ENCODE results near the gene TAT.
A peak's percentile ranks its signal among the peaks of the same experiment; 100 is the strongest.
"Not testable (repeated sequence)": the region's sequence is repeated elsewhere in the genome, so short reads cannot be mapped to it uniquely, and the experiment has no call there.

TAT gene

DNA sequence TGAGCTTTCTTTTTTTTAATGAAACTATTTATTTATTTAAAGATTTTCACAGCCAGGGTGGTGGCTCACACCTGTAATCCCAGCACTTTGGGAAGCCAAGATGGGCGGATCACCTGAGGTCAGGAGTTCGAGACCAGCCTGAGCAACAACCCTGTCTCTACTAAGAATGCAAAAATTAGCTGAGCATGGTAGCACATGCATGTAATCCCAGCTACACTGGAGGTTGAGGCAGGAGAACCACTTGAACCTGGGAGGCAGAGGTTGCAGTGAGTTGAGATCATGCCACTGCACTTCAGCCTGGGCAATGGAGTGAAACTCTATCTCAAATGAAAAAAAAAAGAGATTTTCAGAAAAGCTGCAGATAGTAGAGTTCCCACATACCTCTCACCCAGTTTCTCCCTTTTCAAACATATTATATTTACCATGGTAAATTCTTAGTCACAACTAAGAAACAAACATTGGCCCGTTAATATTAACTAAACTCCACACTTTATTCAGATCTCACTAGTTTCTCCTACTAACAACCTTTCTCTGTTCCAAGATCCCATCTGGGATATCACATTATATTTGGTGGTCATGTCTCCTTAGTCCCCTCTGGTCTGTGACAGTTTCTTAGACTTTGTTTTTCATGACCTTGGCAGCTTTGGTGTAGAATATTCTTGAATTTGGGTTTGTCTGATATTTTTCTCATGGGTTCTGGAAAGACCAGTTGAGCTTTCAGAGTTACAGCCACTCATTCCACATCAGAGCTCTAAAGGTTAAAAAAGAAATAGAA lies 7.8 kb upstream of the TAT start:
- no peak for DNase-seq (ENCODE audit: low read depth in 2 of 2)

DNA sequence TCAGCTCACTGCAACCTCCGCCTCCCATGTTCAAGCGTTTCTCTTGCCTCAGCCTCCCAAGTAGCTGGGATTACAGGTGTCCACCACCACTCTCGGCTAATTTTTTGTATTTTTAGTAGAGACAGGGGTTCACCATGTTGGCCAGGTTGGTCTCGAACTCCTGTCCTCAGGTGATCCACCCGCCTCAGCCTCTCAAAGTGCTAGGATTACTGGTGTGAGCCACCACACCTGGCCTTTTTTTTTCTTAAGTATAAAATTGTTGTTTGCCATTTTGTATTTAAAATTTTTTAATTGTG lies 5.6 kb upstream of the TAT start:
- not testable (repeated sequence) for DNase-seq (ENCODE audit: low read depth in 2 of 2)

DNA sequence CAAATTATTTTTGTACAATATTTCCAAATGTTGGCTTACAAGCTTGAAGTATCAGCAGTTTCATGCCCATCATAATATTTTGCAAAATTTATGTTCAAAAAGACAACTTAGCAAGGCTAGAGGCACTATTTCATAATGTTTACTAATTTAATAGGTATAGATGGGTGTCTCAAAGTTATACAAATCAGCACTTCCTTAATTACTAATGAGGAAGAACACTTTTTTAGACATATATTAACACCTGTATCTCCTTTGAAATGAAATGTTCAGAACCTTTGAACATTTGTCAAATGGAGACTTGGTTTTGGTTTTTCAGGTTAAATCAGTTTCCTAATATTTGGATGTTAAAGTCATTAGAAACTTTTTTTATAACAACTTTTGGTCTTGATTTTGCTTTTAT lies 2.2 kb downstream of the TAT start:
- no peak for DNase-seq (ENCODE audit: low read depth in 2 of 2)

DNA sequence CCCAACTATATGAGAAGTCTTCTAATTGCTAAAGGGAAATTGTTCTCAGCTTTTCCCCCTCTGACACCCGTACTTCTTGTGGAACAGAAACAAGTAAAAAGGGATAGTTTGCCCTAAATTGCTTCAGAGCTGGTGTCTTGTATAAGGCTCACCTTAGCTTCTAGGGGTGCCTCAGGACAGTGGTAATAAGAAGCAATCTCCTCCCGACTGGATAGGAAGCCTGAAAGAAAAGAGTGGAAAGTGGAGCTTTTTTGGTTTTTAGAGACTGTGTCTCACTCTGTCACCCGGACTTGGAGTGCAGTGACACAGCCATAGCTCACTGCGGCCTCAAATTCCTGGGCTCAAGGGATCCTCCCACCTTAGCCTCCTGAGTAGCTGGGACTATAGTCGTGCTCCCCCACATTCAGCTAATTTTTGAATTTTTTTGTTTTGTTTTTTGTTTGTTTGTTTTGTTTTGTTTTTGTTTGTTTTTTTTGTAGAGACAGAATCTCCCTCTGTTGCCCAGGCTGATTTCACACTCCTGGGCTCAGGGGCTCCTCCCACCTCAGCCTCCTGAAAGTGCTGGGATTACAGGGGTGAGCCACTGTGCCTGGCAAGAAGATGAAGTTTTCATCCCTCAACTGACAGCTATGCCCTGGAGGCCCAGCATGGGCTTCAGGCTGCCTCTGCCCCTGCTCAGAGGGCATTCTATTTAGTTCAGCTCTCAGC lies 3.4 kb downstream of the TAT start:
- no peak for DNase-seq (ENCODE audit: low read depth in 2 of 2)

DNA sequence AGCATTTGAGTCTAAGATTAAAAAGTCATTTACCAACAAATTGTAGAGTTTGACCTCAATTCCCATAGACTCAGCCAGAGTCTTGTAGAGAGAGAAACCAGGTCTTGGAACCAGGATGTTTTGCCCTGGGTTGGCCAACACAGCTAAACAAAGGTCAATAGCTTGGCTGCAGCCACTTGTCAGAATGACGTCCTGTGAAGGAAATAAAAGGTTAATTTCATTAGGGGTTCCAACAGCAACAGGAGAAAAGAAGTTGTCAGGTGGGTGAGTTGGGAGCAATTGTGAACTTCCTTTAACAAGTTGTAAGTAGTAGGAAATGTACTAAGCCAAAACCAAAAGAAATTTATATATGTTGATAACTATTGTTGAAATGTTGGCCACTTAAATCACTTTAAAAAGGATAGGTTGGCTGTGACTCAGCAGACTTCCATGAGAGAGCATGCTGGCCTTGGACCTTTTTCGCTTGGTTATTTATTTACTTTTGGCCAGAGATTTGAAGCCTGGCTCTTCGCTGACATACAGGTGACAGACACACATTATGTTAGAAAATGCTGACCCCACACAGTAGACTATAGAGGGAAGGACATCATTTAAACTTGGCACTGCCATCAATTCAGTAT lies 4.3 kb downstream of the TAT start:
- no peak for DNase-seq (ENCODE audit: low read depth in 2 of 2)

DNA sequence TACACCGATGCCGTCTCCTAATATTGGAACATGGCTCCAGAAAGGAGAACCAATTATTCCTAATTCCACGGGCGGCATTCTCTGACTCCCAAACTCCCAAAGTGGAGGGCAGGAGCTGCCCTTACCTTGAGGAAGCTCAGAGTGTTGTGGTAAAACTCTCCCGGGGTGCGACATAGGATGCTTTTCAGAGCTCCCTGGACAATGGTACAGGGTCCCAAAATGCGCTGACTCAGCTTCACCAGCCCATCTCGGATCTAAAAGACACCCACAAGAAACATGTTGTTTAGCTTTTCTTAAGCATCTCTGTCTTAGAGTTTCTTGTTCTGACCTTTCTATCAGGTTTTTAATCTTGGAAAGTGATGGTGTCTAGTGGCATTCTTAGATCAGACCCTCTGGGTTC lies 6.7 kb downstream of the TAT start:
- no peak for DNase-seq (ENCODE audit: low read depth in 2 of 2)

DNA sequence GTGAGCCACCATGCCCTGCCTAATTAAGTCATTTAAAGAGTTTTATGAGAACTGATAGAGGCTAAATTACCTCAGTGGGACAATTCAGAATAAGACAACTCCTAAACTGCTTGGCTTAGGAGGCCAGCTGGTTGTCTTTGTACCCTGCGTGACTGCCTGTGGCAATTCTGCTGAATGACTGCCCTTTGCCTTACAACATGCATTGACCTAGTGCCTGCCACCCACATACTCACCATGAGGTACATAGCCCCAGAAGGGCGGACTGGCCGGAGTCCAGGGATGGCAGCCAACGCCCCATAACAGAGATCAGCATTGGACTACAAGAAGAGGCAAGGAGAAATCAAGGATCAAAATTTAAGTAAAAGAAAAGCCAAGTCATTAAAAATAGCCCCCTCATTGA lies 7.3 kb downstream of the TAT start:
- no peak for DNase-seq (ENCODE audit: low read depth in 2 of 2)

DNA sequence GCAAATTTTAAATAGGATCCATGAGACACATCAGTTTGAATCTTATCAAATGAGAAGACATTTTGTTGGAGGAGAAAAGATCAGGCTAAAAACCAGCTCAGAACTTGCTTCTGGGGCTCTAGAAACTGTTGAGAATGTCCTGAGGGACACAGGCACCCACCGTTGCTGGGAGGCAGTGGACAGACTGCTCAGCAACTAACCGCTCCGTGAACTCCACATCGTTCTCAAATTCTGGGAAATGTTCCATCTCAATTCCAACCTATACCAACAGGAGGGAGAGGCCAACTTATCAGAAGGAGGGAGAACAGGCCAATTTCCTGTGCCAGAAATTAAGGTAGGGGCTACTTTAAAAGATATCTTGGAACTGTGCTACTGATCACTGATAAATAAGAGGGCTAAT lies 8.3 kb downstream of the TAT start:
- no peak for DNase-seq (ENCODE audit: low read depth in 2 of 2)

DNA sequence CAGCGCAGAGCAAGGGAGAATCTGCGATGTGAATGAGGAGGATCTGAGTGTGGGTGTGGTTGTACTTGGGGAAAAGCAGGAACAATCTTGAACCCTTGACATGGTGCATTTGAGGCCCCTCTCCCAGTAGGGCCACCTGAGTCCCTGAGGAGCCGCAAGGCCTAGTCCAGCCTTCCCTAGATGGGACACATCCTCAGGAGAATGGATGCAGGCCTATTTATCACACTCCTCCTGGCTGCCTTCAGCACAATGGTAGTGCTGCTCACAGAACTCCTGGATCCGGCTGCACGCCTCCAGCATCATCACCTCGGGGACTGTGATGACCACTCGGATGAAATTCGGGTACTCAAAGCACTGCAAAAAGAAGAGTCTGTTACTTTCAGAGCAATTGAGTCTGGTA lies 9.0 kb downstream of the TAT start:
- no peak for DNase-seq (ENCODE audit: low read depth in 2 of 2)

DNA sequence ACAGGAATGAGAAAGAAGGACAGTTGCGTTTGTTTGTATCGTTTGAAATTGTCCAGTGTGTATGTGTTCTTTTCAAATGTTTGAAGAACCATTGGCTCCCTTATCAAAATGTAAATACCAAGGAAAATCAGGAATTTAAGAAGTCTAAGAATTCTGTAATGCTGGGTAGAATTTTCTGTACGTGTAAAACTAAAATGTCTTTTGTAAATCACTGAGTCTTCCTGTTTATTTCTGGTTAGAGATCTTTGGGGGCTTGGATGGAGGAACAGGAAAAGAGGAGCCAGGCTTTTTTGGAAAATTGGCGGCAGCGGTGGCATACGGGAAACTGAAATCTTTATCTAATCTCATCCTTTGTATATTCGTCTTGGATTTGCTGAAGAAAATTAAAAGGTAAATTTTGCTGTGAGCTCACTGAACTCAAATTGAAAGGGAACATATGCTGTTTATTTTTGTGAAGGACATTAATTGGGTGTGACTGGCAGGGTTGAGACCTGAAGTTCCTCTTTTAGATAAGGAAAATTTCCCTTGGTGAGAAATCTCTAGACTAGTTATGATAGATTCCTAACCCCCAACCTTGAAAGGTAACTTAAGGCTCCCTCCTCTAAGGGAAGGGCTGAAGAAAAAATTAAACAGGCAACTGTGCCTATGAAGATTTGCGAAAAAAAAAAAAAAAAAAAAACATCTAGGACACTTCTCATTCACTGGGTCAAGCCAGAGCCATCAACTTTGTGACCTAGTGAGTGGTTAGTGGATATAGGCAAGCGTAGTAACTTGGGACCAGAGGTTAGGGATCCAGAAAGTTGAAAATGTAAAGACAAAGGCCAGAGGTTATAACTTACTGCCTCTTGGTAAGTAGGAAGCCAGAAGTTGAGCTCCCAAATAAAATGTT lies 10.8 kb downstream of the TAT start:
- DNase-seq (ENCODE audit: low read depth in 2 of 2) = no peak

DNA sequence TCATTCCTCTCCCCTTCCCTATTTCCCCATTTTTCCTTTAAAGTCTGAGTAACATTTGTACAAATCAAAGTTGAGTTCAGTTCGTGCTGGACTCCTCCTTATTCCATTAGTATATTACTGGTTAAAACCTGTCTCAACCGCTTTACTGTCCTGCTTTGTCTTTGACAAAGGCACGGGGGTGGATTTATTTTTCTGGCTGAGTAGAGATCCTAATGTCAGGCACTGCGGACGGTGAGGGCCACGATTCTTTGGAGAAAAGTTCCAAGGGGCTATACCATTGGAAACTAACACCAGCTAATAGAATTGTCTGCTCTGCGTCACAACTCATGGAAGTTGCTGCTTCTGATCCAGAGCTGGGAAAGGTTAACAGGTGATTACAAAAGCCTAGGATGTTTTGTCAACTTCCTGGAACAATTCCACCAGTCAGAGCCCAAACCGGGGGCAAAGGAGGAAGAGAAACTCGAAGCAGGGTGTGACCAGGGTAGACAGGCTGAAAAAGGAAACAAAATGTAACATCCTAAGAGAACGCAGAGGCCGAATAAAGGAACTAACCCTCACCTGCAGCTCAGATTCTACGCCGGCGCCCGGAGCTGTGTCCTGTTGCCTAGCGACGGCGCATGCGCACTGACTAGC lies 12.4 kb downstream of the TAT start:
- no peak for DNase-seq (ENCODE audit: low read depth in 2 of 2)

DNA sequence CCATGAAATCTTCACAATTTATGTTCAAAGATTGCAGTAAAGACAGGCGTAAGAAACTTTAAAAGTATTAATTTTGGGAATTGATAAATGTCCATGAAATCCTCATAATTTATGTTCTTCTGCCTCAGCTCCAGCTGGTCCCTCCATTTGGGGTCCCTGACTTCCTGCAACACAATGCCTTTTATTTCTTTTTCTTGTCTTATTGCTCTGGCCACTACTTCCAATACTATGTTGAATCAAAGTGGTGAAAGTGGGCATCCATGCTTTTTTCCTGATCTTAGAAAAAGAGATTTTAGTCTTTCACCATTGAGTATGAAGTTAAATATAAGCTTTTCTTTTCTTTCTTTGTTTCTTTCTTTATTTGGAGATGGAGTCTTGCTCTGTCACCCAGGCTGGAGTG lies 14.3 kb downstream of the TAT start:
- no peak for DNase-seq (ENCODE audit: low read depth in 2 of 2)

DNA sequence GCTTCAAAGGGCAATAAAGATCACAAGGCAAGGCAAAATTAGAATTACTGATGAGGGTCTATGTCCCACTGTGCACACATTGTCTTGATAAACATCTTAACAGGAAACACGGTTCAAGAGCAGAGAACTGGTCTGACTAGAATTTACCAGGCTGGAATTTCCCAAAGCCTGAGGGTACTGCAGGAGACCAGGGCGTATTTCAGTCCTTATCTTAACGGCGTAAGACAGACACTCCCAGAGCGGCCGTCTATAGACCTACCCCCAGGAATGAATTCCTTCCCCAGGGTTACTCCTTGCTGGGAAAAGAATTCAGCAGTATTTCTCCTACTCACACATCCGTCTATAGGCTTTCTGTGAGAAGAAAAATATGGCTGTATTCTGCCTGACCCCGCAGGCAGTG lies 15.0 kb downstream of the TAT start:
- DNase-seq (ENCODE audit: low read depth in 2 of 2) = not testable (repeated sequence)

DNA sequence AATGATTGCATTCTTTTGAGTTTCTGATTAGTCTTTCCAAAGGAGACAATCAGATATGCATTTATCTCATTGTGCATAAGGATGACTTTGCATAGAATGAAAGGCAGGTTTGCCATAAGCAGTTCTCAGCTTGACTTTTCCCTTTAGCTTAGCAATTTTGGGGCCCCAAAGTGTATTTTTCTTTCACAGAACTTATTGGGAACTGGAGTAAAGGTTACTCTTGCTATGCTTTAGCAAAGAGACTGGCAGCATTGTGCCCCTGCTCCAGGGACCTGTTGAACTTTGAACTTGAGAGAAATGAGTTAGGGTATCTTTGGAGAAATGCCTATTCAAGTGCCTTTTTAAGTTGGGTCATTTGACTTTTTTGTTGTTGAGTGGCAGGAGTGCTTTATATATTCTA lies 17.0 kb downstream of the TAT start:
- no peak for DNase-seq (ENCODE audit: low read depth in 2 of 2)

DNA sequence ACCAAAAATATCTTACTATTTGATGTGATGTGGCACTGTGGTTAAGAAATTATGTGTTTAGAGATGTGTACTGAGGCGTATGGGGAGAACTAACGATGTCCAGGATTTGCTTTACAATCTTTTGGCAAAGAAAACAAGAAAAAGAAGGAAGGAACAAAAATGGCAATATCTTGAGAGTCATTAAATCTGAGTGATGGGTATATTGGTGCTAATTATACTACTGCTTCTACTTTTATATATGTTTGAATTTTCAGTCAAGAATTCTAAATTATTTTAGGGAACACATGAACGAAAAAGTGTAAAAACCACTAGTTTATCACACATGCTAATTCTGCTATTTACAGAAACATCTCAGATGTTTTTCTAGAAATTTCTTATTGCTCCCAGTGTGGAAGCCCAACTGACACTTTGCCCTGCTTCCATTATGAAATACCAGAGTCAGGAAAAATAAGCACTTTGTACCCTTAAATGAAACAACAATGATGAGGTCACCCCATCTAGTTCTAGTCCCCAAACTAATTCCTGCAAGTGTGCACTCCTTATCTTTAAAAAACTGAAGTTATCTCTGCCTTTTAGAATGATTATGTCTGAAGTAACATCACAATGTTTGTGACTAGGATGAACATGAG lies 18.8 kb downstream of the TAT start:
- no peak for DNase-seq (ENCODE audit: low read depth in 2 of 2)

DNA sequence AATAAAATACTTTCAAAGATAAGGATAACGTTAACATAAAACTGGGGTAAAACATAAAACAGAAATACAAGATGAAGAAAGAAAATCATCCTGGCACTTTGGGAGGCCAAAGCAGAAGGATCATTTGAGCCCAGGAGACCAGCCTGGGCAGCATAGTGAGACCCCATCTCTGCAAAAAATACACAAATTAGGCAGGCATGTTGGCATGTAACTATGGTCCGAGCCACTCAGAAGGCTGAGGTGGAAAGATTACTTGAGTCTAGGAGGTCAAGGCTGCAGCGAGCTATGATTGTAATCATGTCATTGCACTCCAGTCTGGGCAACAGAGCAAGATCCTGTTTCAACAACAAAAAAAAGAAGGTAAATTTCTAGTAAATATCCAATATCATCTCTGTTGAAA lies 19.6 kb downstream of the TAT start:
- DNase-seq (ENCODE audit: low read depth in 2 of 2) = no peak

DNA sequence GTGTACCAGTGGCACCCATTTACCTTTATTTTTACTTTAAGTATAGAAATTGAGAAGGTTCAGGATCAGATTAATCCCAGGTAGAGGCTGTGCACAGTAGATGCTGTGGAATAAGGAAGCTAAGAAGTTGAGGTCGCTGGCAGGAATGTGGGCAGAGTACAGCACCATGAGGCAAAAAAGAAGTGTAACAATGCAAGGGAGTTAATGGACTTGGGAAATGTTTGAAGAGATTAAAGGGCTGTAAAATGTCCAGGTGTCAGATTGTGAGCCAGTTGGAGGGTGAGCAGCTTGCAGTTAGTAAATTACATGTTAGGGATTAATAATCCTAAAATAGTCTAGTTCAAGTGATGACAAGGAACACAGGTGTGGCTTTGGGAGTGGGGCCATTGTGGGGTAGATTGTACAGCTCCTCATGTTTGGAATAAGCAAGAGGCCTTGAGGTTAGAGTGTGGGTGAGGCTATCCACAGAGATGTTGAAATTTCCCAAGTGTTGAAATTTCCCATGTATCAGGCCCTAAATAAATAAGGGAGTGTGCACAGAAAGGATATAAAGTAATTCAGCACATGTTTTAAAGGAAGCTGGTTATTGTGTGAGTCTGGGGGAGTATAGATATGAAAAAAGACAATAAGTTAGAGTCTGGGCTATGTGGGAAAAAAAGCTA lies 21.5 kb downstream of the TAT start:
- DNase-seq (ENCODE audit: low read depth in 2 of 2) = no peak

DNA sequence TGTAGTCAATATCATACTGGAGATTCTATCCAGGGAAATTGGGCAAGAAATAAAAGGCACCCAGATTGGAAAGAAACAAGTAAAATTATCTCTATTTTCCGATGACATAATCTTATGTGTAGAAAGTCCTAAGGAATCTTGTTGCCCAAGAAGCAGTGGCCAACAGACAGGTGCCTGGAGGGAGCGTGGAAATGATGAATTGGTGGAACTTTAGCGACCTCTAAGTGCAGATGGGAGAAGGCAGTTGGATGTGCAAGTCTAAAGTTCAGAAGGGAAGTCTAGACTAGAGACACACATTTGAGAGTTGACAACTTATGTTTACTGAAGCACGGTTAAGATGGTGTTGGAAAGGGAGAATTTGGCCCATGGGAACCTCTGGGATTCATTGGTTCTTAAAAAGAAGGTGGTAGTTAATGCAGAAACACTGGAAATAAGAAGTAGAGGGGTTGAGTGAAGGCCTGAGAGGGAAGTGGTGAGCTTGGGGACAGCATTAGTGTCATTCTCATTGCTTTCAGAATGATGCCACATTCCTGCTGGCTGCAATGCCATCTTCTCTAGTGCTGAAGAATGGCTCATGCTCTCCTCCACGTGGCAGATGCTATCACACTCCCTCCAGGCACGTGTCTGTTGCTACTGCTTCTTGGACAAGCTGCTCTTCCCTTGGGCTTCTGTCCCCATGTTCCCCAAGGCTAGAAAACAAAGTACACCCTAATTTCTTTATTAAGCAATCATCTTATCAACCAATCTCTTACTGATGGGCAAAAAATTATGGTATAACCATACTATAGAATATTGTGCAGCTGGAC lies 24.0 kb downstream of the TAT start:
- DNase-seq (ENCODE audit: low read depth in 2 of 2) = no peak

DNA sequence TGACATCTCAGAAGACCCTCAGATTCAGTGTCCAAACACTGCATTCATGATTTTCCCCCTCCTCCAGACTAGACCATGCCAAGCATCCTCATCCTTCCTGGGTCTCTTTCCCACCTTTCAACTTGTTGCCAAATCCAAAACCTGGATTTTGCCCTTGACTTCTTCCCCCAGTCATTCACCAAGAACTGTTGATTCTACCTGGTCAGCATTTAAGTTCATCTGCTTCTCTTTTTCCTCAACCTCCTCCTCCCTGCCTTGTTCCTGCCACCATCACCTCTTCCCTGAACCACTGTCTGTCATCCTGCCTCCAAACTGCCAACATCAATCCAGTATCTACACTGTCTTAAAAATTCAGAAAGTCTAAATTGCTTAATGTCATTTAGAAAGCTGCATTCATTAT lies 29.7 kb downstream of the TAT start:
- no peak for DNase-seq (ENCODE audit: low read depth in 2 of 2)

DNA sequence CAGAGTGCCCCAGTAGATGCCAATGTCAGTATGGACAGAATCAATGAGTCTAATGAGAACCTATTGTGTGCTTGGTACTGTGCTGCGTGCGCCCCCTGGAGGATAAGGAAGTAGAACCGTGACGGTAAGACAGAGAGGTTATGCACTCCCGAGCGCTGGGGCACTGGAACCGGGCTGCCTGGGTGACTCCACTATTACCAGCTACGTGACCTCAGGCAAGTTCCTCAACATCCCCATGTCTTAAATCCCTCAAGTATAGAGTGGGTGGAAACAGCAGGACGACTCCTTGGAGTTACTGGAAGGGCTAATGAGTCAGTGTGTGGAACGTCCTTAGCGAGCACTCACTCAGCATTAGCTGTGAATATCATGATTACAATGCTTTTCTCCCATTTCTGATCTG lies 34.5 kb downstream of the TAT start:
- peak; percentile 41 to 59 for DNase-seq (ENCODE audit: low read depth in 2 of 2)

Data from stimulated activated CD8-positive, alpha-beta memory T cell treated with anti-CD3 and anti-CD28 coated beads, Interleukin-2, amount 100 ng/mL, for 48 hours (primary cell).